Uterus (tissue), 2 donors: ENCODE measurements around the gene METTL5.

Experiments used
- POLR2A ChIP-seq, 2 donors: fragments of 450-650 bp; IDR thresholded peaks; one replicate each; pipeline ENCODE4 v1.6.1; 2016; ENCODE audit warnings: antibody characterized with exemption in 2 of 2, mild to moderate bottlenecking in 1 of 2, moderate library complexity in 1 of 2
- TF ChIP-seq, protein P1 (sequence below), 4 experiments: fragments of 200-600 bp in 2 of 4; fragments of 450-650 bp in 2 of 4; sonication (generic) in 2 of 4; IDR thresholded peaks; one replicate each; pipeline ENCODE4 v1.5.1; 2016 to 2019; ENCODE audit warnings: antibody characterized with exemption in 4 of 4, mild to moderate bottlenecking in 2 of 4, moderate library complexity in 1 of 4

GRCh38 chr2:169772651-169773050, 52.1 kb downstream of the METTL5 start:
- TF ChIP-seq, protein P1, sequence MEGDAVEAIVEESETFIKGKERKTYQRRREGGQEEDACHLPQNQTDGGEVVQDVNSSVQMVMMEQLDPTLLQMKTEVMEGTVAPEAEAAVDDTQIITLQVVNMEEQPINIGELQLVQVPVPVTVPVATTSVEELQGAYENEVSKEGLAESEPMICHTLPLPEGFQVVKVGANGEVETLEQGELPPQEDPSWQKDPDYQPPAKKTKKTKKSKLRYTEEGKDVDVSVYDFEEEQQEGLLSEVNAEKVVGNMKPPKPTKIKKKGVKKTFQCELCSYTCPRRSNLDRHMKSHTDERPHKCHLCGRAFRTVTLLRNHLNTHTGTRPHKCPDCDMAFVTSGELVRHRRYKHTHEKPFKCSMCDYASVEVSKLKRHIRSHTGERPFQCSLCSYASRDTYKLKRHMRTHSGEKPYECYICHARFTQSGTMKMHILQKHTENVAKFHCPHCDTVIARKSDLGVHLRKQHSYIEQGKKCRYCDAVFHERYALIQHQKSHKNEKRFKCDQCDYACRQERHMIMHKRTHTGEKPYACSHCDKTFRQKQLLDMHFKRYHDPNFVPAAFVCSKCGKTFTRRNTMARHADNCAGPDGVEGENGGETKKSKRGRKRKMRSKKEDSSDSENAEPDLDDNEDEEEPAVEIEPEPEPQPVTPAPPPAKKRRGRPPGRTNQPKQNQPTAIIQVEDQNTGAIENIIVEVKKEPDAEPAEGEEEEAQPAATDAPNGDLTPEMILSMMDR (IDR thresholded peaks at IDR 0.05) = no peak
- no peak for TF ChIP-seq POLR2A (IDR thresholded peaks at IDR 0.05)
